SK-N-DZ (cell line): ENCODE measurements around the gene TRIM46.
A peak's percentile ranks its signal among the peaks of the same experiment; 100 is the strongest.
"Not testable (repeated sequence)": the region's sequence is repeated elsewhere in the genome, so short reads cannot be mapped to it uniquely, and the experiment has no call there.

Source experiments
- DNase-seq: peaks from one replicate; pipeline ENCODE4 v3.0.0-alpha.2; 2015; ENCODE audit warnings: low spot score

TRIM46 gene

DNA sequence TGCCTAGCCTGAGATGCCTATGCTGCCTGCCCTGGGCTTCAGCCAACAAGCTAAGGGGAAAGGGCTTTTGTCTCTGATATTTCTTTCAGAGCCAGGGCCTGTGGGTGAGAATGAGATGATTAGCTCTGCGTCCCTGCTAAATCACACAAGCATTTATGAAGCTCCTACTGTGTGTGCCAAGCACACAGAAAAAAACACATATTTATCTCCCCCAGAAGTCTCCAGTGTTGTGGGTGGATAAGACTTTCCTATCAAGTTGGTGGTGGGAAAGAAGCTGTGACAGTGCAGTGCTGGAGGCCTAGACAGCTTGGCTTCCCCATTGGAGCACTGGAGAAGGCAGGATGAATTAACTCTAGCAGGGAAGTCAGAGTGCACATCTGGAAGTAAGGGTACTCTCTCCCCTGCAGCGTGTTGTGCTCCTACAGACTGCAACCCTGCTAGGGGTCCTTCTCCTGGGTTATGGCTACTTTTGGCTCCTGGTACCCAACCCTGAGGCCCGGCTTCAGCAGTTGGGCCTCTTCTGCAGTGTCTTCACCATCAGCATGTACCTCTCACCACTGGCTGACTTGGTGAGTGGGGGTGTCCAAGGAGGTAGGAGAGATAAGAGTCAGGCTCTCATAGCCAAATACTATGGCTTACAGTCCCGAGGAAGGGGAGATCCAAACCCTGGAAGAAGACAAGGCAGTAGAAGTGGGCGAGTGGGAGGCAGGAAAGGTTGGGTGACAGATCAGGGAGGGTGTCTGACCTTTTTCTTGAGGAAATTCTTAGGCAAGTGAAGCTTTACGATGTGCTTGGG lies 36.3 kb upstream of the TRIM46 start:
- no peak for DNase-seq

DNA sequence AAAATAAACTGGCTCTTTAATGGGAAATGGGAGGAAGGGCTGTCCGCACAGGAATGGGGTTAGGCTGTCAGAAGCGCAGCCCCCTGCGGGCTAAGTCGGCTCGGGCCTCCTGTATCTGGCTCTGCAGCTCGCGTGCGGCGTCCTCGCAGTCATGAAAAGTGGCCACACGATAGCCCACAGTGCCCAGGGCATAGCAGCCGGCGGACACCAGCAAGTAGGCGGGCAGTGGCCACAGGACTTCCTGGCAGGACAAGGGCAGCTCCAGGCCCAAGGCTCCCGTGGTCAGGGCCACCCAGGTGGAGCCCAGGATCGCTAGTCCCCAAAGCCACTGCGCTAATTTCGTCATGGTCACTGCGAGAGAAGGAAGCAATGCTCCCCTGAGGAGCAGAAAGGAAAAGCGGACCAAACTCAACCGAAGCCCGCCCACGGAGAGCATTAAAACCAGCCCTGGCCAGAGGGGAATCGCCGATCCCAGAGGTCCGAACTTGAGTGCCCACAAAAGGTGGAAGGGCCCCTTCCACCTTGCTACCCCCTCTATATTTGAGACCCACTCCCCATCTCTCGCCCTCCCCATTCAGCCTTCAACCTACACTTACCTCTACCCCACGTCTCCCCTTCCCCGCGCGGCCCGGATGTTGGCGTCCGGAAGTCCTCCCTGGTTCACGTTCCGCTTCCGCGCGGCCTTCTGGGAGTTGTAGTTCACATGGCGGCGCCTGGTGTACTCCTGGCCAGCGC lies 33.6 kb upstream of the TRIM46 start, which contains the start of gene DPM3:
DPM3 (minus strand) TSS at position 637 of the 735 bp plus-strand sequence; CDS start at position 346, 291 bp downstream.
- DNase-seq = peak; percentile 86

GRCh38 chr1:155140630-155140953 lies 33.1 kb upstream of the TRIM46 start:
- no peak for DNase-seq

DNA sequence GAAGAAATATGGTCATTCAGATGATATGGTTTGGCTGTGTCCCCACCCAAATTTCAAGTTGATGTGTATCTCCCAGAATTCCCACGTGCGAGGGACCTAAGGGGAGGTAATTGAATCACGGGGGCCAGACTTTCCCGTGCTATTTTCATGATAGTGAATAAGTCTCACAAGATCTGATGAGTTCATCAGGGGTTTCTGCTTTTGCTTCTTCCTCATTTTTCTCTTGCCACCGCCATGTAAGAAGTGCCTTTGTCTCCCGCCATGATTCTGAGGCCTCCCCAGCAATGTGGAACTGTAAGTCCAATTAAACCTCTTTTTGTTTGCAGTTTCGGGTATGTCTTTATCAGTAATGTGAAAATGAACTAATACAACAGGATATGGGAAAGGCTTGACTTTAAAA lies 31.9 kb upstream of the TRIM46 start:
- no peak for DNase-seq

DNA sequence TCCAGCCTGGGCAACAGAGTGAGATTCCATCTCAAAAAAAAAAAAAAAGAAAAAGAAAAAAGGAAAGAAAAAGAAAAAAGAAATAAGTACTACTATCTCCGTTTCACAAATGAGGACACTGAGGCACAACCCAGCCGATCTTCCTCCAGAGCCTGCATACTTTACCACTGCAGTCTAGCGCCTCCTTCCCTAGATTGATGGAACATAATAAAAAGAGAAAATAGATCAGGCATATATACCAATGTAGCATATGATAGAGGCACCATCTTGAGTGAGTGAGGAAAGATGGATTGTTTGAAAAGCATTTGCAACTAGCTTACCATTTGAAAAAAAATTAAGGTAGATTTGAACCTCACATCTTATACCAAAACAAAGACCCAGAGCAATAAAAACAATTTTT lies 28.2 kb upstream of the TRIM46 start:
- no peak for DNase-seq

DNA sequence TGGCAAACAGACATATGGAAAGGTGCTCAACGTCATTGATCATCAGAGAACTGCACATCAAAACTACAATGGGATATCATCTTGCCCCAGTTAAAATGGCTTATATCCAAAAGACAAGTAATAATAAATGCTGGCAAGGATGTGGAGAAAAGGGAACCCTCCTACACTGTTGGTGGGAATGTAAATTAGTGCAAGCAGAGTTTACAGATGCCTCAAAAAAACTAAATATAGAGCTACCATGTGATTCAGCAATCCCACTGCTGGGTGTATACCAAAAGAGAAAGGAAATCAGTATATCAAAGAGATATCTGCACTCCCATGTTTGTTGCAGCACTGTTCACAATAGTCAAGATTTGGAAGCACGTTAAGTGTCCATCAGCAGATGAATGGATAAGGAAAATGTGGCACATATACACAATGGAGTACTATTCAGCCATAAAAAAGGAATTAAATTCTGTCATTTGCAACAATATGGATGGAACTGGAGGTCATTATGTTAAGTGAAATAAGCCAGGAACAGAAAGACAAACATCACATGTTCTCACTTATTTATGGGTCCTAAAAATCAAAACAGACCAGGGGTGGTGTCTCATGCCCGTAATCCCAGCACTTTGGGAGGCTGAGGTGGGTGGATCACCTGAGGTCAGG lies 17.5 kb upstream of the TRIM46 start:
- not testable (repeated sequence) for DNase-seq

DNA sequence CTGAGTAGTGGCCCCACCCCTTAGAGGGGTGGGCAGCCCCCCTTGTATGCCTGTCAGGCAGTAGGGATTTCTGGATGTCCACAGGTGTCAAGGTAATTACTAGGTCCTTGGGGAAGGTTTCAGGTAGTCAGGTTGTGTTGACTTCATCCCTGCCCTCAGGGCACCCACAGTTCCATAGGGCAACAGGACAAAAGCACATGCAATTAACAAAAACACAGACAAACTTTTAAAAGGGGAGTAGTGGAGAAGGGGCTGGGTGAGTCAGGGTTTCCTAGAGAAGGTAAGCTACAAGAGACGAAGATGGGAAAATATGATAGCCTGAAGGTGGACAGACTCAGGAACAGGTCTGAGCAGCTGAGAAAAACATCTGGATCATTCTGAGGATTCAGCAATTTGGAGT lies 14.7 kb upstream of the TRIM46 start:
- no peak for DNase-seq

DNA sequence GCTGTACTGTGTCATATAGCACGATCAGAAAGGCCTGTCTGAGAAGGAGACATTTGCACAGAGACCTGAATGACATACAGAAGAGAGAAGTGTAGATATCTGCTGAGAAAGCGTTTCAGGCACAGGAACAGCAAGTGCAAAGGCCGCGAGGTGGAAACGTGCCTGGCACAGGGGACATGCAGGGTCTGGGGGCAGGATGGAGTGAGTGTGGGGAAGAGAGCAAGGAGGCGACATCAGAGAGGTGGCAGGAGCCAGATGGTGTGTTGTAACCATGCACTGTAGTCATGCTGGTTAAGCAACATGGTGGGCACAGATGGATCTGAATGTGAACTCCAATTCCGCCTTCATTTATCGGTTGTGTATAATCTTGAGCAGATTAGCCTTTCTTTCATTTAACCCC lies 13.5 kb upstream of the TRIM46 start:
- DNase-seq = no peak

DNA sequence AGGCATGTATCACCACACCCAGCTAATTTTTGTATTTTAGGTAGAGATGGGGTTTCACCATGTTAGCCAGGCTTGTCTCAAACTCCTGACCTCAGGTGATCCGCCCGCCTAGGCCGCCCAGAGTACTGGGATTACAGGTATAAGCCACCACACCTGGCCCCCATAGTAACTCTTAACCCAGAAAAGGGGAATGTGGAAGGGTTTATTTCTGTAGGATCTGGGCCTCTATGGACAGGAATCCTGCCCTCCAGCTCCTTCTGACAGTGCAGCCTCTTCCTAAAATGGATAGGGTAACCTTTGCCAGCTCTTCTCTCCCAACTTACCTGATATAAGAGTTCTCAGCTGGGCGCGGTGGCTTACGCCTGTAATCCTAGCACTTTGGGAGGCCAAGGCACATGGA lies 11.0 kb upstream of the TRIM46 start:
- DNase-seq = not testable (repeated sequence)

DNA sequence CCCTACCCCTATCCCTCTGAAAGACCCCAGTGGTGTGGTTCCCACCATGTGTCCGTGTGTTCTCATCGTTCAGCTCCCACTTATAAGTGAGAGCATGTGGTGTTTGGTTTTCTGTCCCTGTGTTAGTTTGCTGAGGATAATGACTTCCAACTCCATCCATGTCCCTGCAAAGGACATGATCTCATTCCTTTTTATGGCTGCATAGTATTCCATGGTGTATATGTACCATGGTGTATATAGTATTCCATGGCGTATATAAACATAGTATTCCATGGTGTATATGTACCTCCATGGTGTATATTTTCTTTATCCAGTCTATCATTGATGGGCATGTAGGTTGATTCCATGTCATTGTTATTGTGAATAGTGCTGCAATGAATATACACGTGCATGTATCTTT lies 9.9 kb upstream of the TRIM46 start:
- DNase-seq = not testable (repeated sequence)

DNA sequence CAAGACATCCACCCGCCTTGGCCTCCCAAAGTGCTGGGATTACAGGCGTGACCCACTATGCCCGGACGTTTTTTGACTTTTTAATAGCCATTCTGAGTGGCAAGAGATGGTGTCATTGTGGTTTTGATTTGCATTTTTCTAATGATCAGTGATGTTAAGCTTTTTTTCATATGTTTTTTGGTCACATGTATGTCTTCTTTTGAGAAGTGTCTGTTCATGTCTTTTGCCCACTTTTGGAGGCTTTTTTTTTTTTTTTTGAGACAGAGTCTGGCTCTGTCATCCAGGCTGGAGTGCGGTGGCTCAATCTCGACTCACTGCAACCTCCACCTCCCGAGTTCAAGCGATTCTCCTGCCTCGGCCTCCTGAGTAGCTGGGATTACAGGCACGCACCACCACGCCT lies 9.0 kb upstream of the TRIM46 start:
- not testable (repeated sequence) for DNase-seq

DNA sequence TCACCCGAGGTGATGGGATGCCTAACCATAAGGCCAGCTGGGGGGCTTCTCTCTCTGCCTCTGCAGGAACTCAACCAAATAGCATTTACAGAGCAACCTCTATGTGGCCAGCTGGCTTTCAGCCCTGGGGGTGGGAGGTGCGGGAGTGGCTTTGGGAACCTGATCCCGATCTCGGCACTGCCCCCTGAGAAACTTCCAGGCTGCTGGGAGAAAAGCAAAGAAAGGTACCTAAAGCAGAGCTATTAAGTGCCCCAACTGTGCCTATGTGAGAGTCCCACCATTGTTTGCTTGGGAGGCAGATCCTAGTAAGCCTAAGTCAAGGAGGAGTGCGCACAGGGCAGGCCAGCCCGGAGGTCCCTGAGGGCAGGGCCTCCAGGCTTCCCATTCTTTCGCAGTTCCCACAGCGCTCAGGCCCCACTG lies 7.6 kb upstream of the TRIM46 start:
- DNase-seq = no peak

GRCh38 chr1:155166471-155167165 lies 7.0 kb upstream of the TRIM46 start:
- peak; percentile 82 for DNase-seq

DNA sequence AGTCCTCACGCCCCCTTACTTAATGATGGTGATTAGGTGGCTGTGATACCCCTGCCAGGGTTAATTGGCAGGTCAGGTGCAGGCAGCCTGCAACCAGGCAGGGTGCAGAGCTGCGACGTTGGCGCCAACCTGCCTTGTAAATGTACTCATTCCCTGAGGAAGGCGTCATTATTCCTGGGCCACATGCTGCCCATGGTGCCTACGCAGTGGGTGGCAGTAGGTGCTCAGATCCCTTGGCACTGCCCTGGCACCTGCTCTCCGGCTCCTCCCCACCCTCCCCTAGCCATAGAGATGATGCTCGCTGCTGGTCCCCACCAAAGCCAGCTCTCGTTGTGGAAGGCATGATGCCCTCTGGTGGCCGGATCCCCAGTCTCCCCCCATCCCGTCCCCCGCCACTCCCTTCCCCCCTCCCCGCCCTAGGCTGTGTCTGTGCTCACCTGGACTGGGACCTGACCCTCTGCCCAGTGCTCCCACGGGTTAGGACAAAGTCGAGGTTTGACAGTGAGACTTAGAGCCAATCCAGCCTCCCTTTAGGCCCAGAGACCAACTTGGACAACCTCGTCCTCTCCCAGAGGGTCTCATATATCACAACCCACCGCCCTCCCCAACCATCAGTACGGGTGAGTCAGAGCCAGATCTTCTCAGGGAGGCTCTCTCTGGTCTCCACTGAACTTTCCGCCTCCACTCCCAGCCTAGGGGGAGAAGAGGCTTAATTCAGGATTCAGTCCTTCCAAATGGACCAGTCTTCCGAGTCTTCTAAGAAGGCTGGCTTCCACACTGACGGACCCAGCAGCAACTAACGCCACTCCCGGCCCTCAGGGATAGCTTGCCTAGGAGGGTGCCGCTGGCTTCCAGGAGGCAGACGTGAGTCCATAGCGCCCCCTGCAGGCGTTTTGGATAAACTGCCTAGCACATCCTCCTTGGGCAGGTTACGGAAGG lies 6.2 kb upstream of the TRIM46 start:
- DNase-seq = peak; percentile 93

DNA sequence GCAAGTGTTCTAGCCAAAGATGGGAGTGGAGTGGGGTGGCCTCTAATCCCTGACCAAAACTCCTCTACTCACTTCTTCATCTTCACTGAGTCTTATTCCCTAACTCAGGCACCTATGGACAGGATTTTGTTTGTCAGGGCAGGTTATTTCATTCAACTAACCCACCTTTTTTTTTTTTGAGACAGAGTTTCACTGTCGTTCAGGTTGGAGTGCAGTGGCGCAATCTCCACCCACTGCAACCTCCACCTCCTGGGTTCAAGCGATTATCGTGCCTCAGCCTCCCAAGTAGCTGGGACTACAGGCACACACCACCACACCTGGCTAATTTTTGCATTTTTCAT lies 5.6 kb upstream of the TRIM46 start:
- not testable (repeated sequence) for DNase-seq

GRCh38 chr1:155168456-155169210 lies 5.0 kb upstream of the TRIM46 start:
- no peak for DNase-seq

GRCh38 chr1:155169541-155169940 lies 4.1 kb upstream of the TRIM46 start:
- no peak for DNase-seq

- no peak for DNase-seq
Observed at GRCh38 chr1:155170101-155170785, 3.4 kb upstream of the TRIM46 start.

GRCh38 chr1:155170806-155171205 lies 2.8 kb upstream of the TRIM46 start:
- DNase-seq = no peak
